Measurements from ENCODE around the gene PRSS22.

DNA sequence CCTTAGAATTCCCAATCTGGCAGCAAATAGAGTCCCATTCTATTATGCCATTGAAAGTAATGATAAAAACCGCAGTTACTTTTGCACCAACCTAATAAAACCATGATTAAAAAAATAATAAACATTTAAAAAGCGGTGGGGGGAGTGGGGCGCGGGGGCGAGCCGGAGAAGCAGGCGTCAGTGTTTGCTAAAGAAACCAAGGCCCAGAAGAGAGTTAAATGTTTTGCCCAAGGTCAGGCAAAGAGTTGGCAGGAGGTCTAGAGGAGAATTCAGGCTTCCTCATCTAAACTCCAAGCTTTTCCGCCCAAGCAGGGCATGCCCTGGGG is 9.7 kb upstream of the PRSS22 start:
- TF ChIP-seq CTCF (optimal IDR thresholded peaks at IDR 0.05 in 1 of 3, IDR thresholded peaks at IDR 0.05 in 1 of 3, conservative IDR thresholded peaks at IDR 0.05 in 1 of 3; ENCODE audit: extremely low read depth in 1 of 3, insufficient read depth in 2 of 3, low read length in 3 of 3) (no peak), EZH2 (IDR thresholded peaks at IDR 0.05; ENCODE audit: low read length) (no peak)
